GM12872 (cell line): ENCODE measurements around the gene KRT81.

Experiments
- CTCF ChIP-seq: IDR thresholded peaks from 3 replicates; pipeline ENCODE4 v1.5.1; 2011; ENCODE audit warnings: low read depth, mild to moderate bottlenecking, low read length, moderate library complexity; ENCODE audit not compliant: insufficient read depth

Gene KRT81

GRCh38 chr12:52323001-52323400 lies 31.7 kb upstream of the KRT81 start:
- TF ChIP-seq CTCF, result no peak

GRCh38 chr12:52322069-52322468 lies 30.7 kb upstream of the KRT81 start:
- no peak for TF ChIP-seq CTCF

- no peak for TF ChIP-seq CTCF
Measured at GRCh38 chr12:52321418-52321817, 30.1 kb upstream of the KRT81 start.

GRCh38 chr12:52320784-52321400 lies 29.6 kb upstream of the KRT81 start, which contains the start of gene KRT83:
TSS of gene KRT83 (minus strand) at chr12:52321398. CDS start at chr12:52321335, 63 bp downstream.
- no peak for TF ChIP-seq CTCF

GRCh38 chr12:52319097-52319496 lies 27.8 kb upstream of the KRT81 start:
- TF ChIP-seq CTCF, result no peak

- no peak for TF ChIP-seq CTCF
Measured at GRCh38 chr12:52318241-52318990, 27.1 kb upstream of the KRT81 start.

- TF ChIP-seq CTCF, result no peak
Measured at GRCh38 chr12:52317468-52318052, 26.2 kb upstream of the KRT81 start.
